ENCODE data around the gene RALGAPA1.

GRCh38 chr14:35557221-35557747 lies 251.8 kb downstream of the RALGAPA1 start:
- TF ChIP-seq CTCF (IDR thresholded peaks at IDR 0.05) (no peak), POLR2AphosphoS5 (IDR thresholded peaks at IDR 0.05) (no peak)

All from suprapubic skin (tissue), 3 donors.